Psoas muscle (tissue), 8 donors: ENCODE results near the gene EYA2. TPM values are rescaled to one million over a fixed set of nuclear protein-coding genes. Genes with fewer than 3 reads are reported as not detected.

Source experiments
- ATAC-seq, 4 donors: fragments of 200-7000 bp; cut with Tn5 transposase; one replicate each; pipeline ENCODE4 v1.9.1; 2020; ENCODE audit warnings: moderate library complexity in 3 of 4, mild to moderate bottlenecking in 2 of 4
- DNase-seq, 2 donors: peaks; one replicate each; pipeline ENCODE4 v3.0.0-alpha.2; 2020
- H3K27ac ChIP-seq: fragments of 200-600 bp; one replicate; pipeline ENCODE4 v1.8.0; 2022
- H3K27me3 ChIP-seq, 3 donors: fragments of 200-600 bp in 1 of 3; one replicate each; pipeline versions ENCODE4 v1.6.1 to v1.8.0; 2013 to 2022; ENCODE audit warnings: low read length in 2 of 3, mild to moderate bottlenecking in 2 of 3, moderate library complexity in 1 of 3; ENCODE audit not compliant: insufficient read depth in 3 of 3
- H3K36me3 ChIP-seq, 2 donors: fragments of 200-600 bp in 1 of 2; one replicate each; pipeline versions ENCODE4 v1.6.1 to v1.8.0; 2013 to 2022; ENCODE audit warnings: low read depth in 1 of 2, mild to moderate bottlenecking in 1 of 2, moderate library complexity in 1 of 2; ENCODE audit not compliant: insufficient read depth in 1 of 2
- H3K4me1 ChIP-seq: fragments of 200-600 bp; one replicate; pipeline ENCODE4 v1.8.0; 2022
- H3K4me3 ChIP-seq: fragments of 200-600 bp; one replicate; pipeline ENCODE4 v1.8.0; 2022; ENCODE audit warnings: mild to moderate bottlenecking
- H3K9me3 ChIP-seq: fragments of 200-600 bp; one replicate; pipeline ENCODE4 v1.8.0; 2022
- WGBS, 3 donors: extraction: QIAGEN DNeasy Blood & Tissue Kit; methylation state at CpG; one replicate each; pipeline versions ENCODE4 v1.1.6 to v1.1.7; 2013; 5-methylcytosine and 5-hydroxymethylcytosine counted together
- intact Hi-C, 2 donors: fragments of 100-400 bp; cut with DNase I; formaldehyde crosslinking; loops; one replicate each; pipeline versions ENCODE4 v1.11.0 to v1.14.2; 2022
- polyA plus RNA-seq, 3 donors: library from polyadenylated mRNA; stranded (reverse); fragments of 200-250 nt; gene quantifications; one replicate each; pipeline ENCODE4 v1.2.3, GENCODE V29; 2013
- total RNA-seq, 4 donors: library from RNA; stranded (reverse); fragmentation: NEBNext Ultra II Directional in 2 of 4; extraction: Animal tissue kit (Norgen Biotek cat#: 25700) in 2 of 4; gene quantifications; one replicate each; pipeline versions ENCODE4 v1.2.1 to v1.2.4, GENCODE V29; 2021 to 2023
- TF ChIP-seq, protein P1 (sequence below): fragments of 200-600 bp; IDR thresholded peaks from one replicate; pipeline ENCODE4 v1.8.0; 2022; ENCODE audit warnings: antibody characterized with exemption
- donor health status: healthy with polysubstance abuse.
- donor health status: DM: no; HTN: no; CAD: no; lungs with moderate emphysema.
- donor health status: Bipolar disorder and iron deficiency.
- donor health status: healthy.
- donor health status: DM: yes; HTN: yes; CAD: no.
- donor health status: DM: no; HTN: no; CAD: no.
- donor health status: DM: no; HTN: no; CAD: no.
- donor health status: DM: yes; HTN: yes; CAD: no.

EYA2 gene
- total and polyA plus RNA-seq, 7 donors, result 0.72 to 4.0 (median 2.0) TPM

DNA sequence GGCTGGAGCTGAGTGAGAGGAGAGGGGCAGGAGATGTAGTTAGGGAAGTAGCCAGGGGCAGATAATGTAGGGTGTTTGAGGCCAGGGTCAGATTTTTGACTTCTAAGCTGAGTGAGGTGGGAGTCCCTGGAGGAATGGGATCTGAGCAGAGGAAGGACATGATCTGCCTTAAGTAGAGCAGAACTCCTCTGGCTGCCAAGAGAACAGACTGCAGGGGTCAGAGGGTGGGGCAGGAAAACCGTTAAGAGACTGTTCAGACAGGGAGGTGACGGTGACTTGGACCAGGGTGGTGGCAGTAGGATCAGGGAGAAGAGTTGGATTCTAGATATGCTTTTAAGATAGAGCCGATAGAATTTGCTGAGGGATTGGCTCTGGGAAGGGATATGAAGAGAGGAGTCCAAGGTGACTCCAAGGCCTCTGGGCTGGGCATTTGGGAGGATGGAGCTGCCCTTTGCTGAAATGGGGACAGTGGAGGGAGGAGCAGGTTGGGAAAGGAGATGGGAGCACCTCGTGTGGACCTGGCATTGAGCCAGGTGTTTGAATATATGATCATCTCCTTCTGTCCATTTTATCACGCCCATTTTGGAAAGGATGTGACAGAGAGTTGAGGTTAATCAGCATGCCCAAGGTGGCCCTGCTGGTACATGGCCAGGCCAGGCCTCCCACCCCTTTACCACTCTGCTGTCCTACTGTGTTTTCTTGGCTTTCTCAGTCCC lies 18.8 kb downstream of the EYA2 start:
- H3K27me3 ChIP-seq, result peaks cover 0 to 2% (median 0%) of the 10 kb centered on the region in 3 donors
- DNase-seq (no peak), ATAC-seq (no peak)
- H3K4me1 ChIP-seq, result no peaks in the 10 kb centered on the region
- TF ChIP-seq, protein P1, sequence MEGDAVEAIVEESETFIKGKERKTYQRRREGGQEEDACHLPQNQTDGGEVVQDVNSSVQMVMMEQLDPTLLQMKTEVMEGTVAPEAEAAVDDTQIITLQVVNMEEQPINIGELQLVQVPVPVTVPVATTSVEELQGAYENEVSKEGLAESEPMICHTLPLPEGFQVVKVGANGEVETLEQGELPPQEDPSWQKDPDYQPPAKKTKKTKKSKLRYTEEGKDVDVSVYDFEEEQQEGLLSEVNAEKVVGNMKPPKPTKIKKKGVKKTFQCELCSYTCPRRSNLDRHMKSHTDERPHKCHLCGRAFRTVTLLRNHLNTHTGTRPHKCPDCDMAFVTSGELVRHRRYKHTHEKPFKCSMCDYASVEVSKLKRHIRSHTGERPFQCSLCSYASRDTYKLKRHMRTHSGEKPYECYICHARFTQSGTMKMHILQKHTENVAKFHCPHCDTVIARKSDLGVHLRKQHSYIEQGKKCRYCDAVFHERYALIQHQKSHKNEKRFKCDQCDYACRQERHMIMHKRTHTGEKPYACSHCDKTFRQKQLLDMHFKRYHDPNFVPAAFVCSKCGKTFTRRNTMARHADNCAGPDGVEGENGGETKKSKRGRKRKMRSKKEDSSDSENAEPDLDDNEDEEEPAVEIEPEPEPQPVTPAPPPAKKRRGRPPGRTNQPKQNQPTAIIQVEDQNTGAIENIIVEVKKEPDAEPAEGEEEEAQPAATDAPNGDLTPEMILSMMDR, result no peak
- H3K4me3 ChIP-seq, result no peak overlapping the region
- H3K9me3 ChIP-seq, result no peaks in the 10 kb centered on the region
- no peak overlapping the region for H3K27ac ChIP-seq
- 63 to 64% (median 63%) methylated on average over 5 of the region's 5 CpGs for WGBS, 3 donors
- H3K36me3 ChIP-seq, result no peaks in the 10 kb centered on the region
- intact Hi-C loops, result no loop called here

DNA sequence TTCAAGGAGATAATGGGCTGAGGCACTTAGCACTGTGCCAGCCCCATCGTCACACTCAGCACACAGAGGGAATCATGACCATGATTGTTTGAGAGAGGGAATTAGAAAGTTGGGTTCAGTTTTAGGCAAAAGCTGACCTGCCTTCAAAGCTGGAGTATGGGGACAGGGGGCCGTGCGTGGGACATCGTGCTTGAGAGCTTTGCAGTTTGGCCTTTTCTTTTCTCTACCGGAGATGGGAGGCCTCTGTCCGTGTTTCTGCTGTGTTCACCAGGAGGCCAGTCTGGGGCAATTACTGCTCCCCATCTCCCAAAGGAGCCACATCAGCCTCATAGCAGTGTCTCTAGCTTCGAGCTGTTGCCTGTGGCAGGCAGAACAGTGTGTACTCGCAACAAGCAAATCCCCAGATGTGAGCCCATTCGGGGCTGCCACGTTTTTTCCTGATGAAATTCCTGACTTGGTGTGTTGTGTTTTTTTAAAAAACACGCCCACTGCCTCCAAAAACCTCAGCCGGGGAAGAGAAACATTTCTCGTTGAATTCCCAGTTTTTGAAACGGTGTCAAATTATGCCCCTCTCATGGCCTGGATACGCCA lies 20.2 kb downstream of the EYA2 start:
- Histone ChIP-seq H3K27ac (no peak overlapping the region), H3K27me3 (peaks cover 0 to 2% (median 0%) of the 10 kb centered on the region in 3 donors), H3K36me3 (no peaks in the 10 kb centered on the region), H3K9me3 (peaks cover 7% of the 10 kb centered on the region), H3K4me3 (no peak overlapping the region), H3K4me1 (no peaks in the 10 kb centered on the region)
- peak in 3 of 4 donors; percentile 67 to 84 (median 73) for ATAC-seq
- intact Hi-C loops, result no loop called here
- TF ChIP-seq, protein P1, result no peak
- WGBS, 3 donors, result 36 to 41% (median 41%) methylated on average over 15 of the region's 15 CpGs
- peak; percentile 53 to 86 for DNase-seq

DNA sequence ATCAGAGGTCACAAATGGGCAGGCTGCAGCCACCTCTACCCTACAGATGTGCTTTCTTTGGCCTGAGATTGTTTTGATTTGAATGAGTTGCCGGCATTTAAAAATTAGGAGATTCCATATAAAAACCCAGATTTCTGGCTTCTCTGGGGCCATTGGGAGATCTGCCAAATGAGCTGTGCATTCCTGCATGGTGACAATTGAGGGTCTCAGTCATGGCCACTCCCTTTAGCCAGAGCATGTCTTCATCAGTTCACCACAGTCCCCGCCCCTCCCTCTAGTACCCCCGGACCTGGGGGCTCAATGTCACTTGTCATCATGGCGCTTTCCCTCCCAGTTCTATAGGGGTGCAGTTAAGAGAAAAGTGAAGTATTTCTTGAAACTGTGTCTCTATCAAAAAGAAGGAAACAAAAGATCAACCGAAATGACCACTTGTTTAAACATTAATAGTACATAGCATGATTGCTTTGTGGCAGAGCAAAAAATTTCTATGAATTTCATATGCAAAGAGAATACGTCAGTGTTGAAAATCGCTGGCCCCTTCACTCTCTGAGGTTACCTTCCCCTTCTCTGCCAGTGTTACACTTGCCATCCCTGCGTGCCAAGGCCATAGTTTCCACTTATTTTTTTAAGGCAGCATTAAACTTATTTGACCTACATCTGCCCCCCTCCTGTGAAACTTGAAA lies 21.1 kb downstream of the EYA2 start:
- intact Hi-C loops, result no loop called here
- 66 to 73% (median 68%) methylated on average over 8 of the region's 8 CpGs for WGBS, 3 donors
- Histone ChIP-seq H3K27ac (no peak overlapping the region), H3K36me3 (no peaks in the 10 kb centered on the region), H3K4me3 (no peak overlapping the region), H3K4me1 (no peaks in the 10 kb centered on the region), H3K9me3 (peaks cover 7% of the 10 kb centered on the region), H3K27me3 (peaks cover 0 to 2% (median 0%) of the 10 kb centered on the region in 3 donors)
- no peak for ATAC-seq
- TF ChIP-seq, protein P1, result no peak
- DNase-seq, result no peak

DNA sequence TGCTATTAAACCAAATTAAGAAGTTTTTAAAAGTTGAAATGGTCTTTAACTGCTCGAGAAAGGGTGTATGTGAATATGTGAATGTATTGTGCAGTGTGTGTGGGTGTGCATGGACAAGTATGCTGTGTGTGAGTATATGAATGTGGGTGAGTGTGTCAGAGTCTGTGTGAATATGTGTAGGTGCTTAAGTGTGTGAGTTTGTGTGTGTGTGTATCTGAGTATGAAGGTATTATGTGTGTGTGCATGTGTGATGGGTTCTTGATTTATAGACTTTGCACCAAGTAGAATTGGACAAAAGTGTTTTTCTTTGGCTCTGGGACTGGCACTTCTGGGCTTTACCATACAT lies 21.6 kb downstream of the EYA2 start:
- intact Hi-C loops, result no loop called here

More for the DNA sequence above, 21.6 kb downstream of the EYA2 start:
- TF ChIP-seq, protein P1, result no peak
- H3K4me3 ChIP-seq, result no peak overlapping the region
- 54 to 66% (median 56%) methylated on average over 1 of the region's 1 CpG for WGBS, 3 donors
- H3K27ac ChIP-seq, result no peak overlapping the region
- no peaks in the 10 kb centered on the region for H3K4me1 ChIP-seq
- H3K36me3 ChIP-seq, result no peaks in the 10 kb centered on the region
- ATAC-seq (no peak), DNase-seq (no peak)
- H3K27me3 ChIP-seq, result peaks cover 0 to 2% (median 0%) of the 10 kb centered on the region in 3 donors
- peaks cover 7% of the 10 kb centered on the region for H3K9me3 ChIP-seq
